Measurements from ENCODE around the gene OR2K2. TPM values are rescaled to one million over a fixed set of nuclear protein-coding genes. Genes with fewer than 3 reads are reported as not detected.
"Not testable (repeated sequence)": the region's sequence is repeated elsewhere in the genome, so short reads cannot be mapped to it uniquely, and the experiment has no call there.

Gene OR2K2
- total and polyA plus RNA-seq, 8 donors = not detected

DNA sequence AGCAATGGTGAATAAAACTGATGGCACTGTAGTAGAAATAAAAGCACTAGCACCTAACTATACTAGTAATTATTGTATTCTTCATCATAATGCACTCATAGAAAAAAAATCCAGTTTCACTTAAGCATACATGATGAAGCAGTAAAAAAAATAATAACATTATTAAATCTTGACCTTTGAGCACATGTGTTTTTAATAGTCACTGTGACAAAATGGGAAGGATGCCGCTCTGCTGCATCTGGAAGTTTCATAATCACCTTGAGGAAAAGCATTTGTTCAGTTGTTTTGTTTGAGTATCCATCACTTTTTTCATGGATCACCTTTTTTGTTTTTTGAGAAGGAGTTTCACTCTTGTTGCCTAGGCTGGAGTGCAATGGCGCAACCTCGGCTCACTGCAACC is 13.2 kb downstream of the OR2K2 start:
- no peak for DNase-seq
- intact Hi-C loops (cut with DNase I; ENCODE audit: low total_unique reads) = no loop called here
- no peaks in the 10 kb centered on the region for H3K27me3 ChIP-seq
- H3K27ac ChIP-seq = no peak overlapping the region
- WGBS, 5 donors = 64 to 90% (median 67%) methylated on average over 3 of the region's 3 CpGs
- H3K4me3 ChIP-seq = no peak overlapping the region
- TF ChIP-seq, protein P1, sequence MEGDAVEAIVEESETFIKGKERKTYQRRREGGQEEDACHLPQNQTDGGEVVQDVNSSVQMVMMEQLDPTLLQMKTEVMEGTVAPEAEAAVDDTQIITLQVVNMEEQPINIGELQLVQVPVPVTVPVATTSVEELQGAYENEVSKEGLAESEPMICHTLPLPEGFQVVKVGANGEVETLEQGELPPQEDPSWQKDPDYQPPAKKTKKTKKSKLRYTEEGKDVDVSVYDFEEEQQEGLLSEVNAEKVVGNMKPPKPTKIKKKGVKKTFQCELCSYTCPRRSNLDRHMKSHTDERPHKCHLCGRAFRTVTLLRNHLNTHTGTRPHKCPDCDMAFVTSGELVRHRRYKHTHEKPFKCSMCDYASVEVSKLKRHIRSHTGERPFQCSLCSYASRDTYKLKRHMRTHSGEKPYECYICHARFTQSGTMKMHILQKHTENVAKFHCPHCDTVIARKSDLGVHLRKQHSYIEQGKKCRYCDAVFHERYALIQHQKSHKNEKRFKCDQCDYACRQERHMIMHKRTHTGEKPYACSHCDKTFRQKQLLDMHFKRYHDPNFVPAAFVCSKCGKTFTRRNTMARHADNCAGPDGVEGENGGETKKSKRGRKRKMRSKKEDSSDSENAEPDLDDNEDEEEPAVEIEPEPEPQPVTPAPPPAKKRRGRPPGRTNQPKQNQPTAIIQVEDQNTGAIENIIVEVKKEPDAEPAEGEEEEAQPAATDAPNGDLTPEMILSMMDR (IDR thresholded peaks at IDR 0.05) = no peak
- no peak for TF ChIP-seq POLR2AphosphoS5 (IDR thresholded peaks at IDR 0.05)
- no peak for TF ChIP-seq EP300 (IDR thresholded peaks at IDR 0.05)
- no peak for TF ChIP-seq POLR2A (IDR thresholded peaks at IDR 0.05)
- H3K36me3 ChIP-seq = no peaks in the 10 kb centered on the region
- H3K4me1 ChIP-seq = no peaks in the 10 kb centered on the region
- no peaks in the 10 kb centered on the region for H3K9me3 ChIP-seq

DNA sequence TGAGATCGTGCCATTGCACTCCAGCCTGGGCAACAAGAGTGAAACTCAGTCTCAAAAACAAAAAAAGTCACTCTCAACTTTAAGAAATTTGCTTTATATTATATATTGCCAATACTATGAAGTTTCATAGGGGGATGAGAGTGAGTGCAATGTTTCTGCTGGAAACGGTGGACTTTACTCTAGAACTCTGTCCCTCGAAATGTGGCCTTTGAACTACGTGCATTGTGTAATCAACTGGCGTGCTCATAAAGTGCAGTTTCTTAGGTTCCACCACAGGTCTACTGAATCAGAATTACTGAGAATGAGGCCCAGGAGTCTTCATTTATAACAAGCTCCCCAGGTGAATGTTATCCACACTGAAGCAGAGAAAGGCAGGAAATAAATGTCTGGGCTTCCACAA is 24.1 kb downstream of the OR2K2 start:
- Histone ChIP-seq H3K4me1 (no peaks in the 10 kb centered on the region), H3K27me3 (no peaks in the 10 kb centered on the region), H3K27ac (no peak overlapping the region), H3K36me3 (no peaks in the 10 kb centered on the region), H3K9me3 (no peaks in the 10 kb centered on the region), H3K4me3 (no peak overlapping the region)
- TF ChIP-seq, protein P1 (IDR thresholded peaks at IDR 0.05) = no peak
- TF ChIP-seq POLR2A (IDR thresholded peaks at IDR 0.05) = no peak
- no peak for TF ChIP-seq EP300 (IDR thresholded peaks at IDR 0.05)
- no peak for TF ChIP-seq POLR2AphosphoS5 (IDR thresholded peaks at IDR 0.05)
- intact Hi-C loops (cut with DNase I; ENCODE audit: low total_unique reads) = no loop called here
- no peak for DNase-seq
- 87 to 94% (median 91%) methylated on average over 5 of the region's 5 CpGs for WGBS, 5 donors

DNA sequence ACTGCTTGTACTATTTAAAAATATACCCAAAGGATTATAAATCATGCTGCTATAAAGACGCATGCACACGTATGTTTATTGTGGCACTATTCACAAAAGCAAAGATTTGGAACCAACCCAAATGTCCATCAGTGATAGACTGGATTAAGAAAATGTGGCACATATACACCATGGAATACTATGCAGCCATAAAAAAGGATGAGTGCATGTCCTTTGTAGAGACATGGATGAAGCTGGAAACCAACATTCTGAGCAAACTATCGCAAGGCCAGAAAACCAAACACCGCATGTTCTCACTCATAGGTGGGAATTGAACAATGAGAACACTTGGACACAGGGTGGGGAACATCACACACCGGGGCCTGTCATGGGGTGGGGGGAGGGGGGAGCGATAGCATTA is 26.0 kb downstream of the OR2K2 start:
- DNase-seq; H3K27ac ChIP-seq; H3K9me3 ChIP-seq; H3K36me3 ChIP-seq; H3K4me1 ChIP-seq; H3K27me3 ChIP-seq; intact Hi-C loops (cut with DNase I; ENCODE audit: low total_unique reads); H3K4me3 ChIP-seq: not testable (repeated sequence)
- 75 to 95% (median 87%) methylated on average over 6 of the region's 6 CpGs for WGBS, 5 donors

DNA sequence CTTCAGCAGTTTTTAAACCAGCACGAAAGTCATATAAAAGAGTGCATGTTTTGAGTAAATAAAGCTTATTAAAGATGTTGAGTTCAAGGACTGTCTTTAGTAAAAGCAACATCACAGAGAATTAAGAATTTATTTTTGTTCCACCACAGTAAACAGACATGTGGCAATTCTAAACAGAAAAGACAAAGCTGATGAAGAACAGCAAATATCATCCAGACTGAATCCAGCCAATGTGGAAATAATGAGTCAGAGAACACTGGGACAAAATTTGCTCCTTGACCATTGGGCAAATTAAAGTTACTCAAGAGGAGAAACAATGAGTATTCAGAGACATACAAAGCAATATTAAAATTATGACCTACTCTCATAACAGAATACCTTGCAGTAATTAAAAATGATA is 28.8 kb downstream of the OR2K2 start:
- H3K27me3 ChIP-seq = no peaks in the 10 kb centered on the region
- WGBS, 5 donors = 66 to 76% (median 68%) methylated on average over 1 of the region's 1 CpG
- DNase-seq = no peak
- H3K9me3 ChIP-seq = no peaks in the 10 kb centered on the region
- no peaks in the 10 kb centered on the region for H3K36me3 ChIP-seq
- H3K4me3 ChIP-seq = no peak overlapping the region
- H3K4me1 ChIP-seq = peaks cover 0 to 14% (median 6%) of the 10 kb centered on the region in 4 donors
- intact Hi-C loops (cut with DNase I; ENCODE audit: low total_unique reads) = no loop called here
- TF ChIP-seq, protein P1 (IDR thresholded peaks at IDR 0.05) = no peak
- TF ChIP-seq POLR2AphosphoS5 (IDR thresholded peaks at IDR 0.05) (peak in 2 of 3 donors; percentile 37 to 50), POLR2A (IDR thresholded peaks at IDR 0.05) (no peak), EP300 (IDR thresholded peaks at IDR 0.05) (no peak)
- no peak overlapping the region for H3K27ac ChIP-seq

DNA sequence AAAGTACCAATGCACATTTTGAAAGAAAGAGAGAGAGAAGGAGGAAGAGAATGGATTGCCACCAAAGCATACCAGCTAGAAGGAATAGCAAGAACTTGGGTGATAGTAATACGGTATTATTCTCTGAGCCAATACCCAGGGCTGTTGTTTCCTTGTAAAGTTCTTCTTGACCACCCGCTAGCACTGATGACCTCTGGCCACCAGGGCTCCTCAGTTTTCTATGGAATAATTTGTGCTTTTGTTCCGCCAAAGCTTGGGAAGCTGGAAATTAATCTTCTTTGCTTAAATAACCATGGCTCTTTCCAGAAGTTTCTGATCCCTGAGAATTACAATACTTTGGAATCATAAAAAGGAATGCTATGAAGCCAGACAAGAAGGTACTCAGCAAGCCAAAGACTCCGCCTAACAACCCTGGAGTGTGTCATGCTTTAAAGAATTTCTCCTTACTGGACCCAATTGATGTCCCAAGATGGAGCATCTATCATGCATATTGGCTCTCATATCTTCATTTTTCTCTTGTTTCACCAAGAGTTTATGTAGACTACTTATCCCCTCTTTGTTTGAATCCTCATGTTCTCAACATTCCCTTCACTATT is 29.8 kb downstream of the OR2K2 start:
- 73 to 88% (median 78%) methylated on average over 4 of the region's 4 CpGs for WGBS, 5 donors
- no peak for TF ChIP-seq POLR2A (IDR thresholded peaks at IDR 0.05)

More for the DNA sequence above, 29.8 kb downstream of the OR2K2 start:
- Histone ChIP-seq H3K4me3 (no peak overlapping the region), H3K4me1 (peaks cover 0 to 14% (median 6%) of the 10 kb centered on the region in 4 donors), H3K9me3 (no peaks in the 10 kb centered on the region), H3K36me3 (no peaks in the 10 kb centered on the region), H3K27me3 (no peaks in the 10 kb centered on the region), H3K27ac (peak overlapping the region in 3 of 5 donors; percentile 15 to 47 (median 47))
- DNase-seq = peak in 1 of 2 donors; percentile 13
- intact Hi-C loops (cut with DNase I; ENCODE audit: low total_unique reads) = no loop called here
